GM23338 (cell line): Measurements from ENCODE around the gene ECE1.

Experiments
- EZH2 ChIP-seq: fragments of 200-600 bp; sonication (generic); IDR thresholded peaks from one replicate; pipeline ENCODE4 v1.8.0; 2017; ENCODE audit warnings: antibody characterized with exemption, mild to moderate bottlenecking, low read depth; ENCODE audit not compliant: unreplicated experiment
- TF ChIP-seq, protein P1 (sequence below), 2 experiments: fragments of 200-600 bp in 1 of 2; sonication (generic) in 1 of 2; conservative IDR thresholded peaks; 2 replicates each; pipeline versions ENCODE4 v1.5.1 to v1.6.1; 2016 to 2017; ENCODE audit warnings: antibody characterized with exemption in 2 of 2, low read depth in 2 of 2, mild to moderate bottlenecking in 2 of 2, moderate library complexity in 1 of 2

GRCh38 chr1:21317690-21318043 lies 27.4 kb upstream of the ECE1 start:
- no peak for TF ChIP-seq EZH2
- TF ChIP-seq, protein P1, sequence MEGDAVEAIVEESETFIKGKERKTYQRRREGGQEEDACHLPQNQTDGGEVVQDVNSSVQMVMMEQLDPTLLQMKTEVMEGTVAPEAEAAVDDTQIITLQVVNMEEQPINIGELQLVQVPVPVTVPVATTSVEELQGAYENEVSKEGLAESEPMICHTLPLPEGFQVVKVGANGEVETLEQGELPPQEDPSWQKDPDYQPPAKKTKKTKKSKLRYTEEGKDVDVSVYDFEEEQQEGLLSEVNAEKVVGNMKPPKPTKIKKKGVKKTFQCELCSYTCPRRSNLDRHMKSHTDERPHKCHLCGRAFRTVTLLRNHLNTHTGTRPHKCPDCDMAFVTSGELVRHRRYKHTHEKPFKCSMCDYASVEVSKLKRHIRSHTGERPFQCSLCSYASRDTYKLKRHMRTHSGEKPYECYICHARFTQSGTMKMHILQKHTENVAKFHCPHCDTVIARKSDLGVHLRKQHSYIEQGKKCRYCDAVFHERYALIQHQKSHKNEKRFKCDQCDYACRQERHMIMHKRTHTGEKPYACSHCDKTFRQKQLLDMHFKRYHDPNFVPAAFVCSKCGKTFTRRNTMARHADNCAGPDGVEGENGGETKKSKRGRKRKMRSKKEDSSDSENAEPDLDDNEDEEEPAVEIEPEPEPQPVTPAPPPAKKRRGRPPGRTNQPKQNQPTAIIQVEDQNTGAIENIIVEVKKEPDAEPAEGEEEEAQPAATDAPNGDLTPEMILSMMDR (conservative IDR thresholded peaks at IDR 0.05; ENCODE audit: low read depth in 2 of 2), result no peak
